Neural crest cell (in vitro differentiated cells): ENCODE measurements around the gene CD9. TPM values are rescaled to one million over a fixed set of nuclear protein-coding genes. Genes with fewer than 3 reads are reported as not detected.

Experiments
- DNase-seq: peaks from one replicate; pipeline ENCODE4 v3.0.0; 2021; ENCODE audit warnings: low read depth, mixed read lengths, low spot score
- H3K27ac Mint-ChIP-seq: one replicate; pipeline ENCODE4 v1.8.0; 2021; ENCODE audit warnings: mild to moderate bottlenecking, mixed read lengths; ENCODE audit not compliant: unreplicated experiment
- H3K27me3 Mint-ChIP-seq: 2 replicates; pipeline ENCODE4 v1.8.0; 2021; ENCODE audit warnings: low read depth, mild to moderate bottlenecking, mixed read lengths
- H3K36me3 Mint-ChIP-seq: 2 replicates; pipeline ENCODE4 v1.8.0; 2021; ENCODE audit warnings: low read depth, mild to moderate bottlenecking, mixed read lengths
- H3K4me1 Mint-ChIP-seq: 2 replicates; pipeline ENCODE4 v1.8.0; 2021; ENCODE audit warnings: mixed read lengths
- H3K4me3 Mint-ChIP-seq: one replicate; pipeline ENCODE4 v1.8.0; 2021; ENCODE audit warnings: mild to moderate bottlenecking, mixed read lengths
- H3K9me3 Mint-ChIP-seq: 2 replicates; pipeline ENCODE4 v1.8.0; 2021; ENCODE audit warnings: mixed read lengths
- CTCF ChIP-seq: fragments of 200-600 bp; sonication (generic); conservative IDR thresholded peaks from 2 replicates; pipeline ENCODE4 v1.5.0; 2021; ENCODE audit warnings: antibody characterized with exemption, mild to moderate bottlenecking
- total RNA-seq: library from RNA; stranded (reverse); gene quantifications from 2 replicates; pipeline ENCODE4 v1.2.1, GENCODE V29; 2021

CD9 gene
- total RNA-seq, 1 donor from 2014 or later, result 2.1 TPM

GRCh38 chr12:6192604-6193380 lies 7.4 kb upstream of the CD9 start:
- no peak for TF ChIP-seq CTCF
- peaks cover 5% of the 10 kb centered on the region for H3K4me1 Mint-ChIP-seq
- no peak overlapping the region for H3K4me3 Mint-ChIP-seq
- no peaks in the 10 kb centered on the region for H3K36me3 Mint-ChIP-seq
- peaks cover 25% of the 10 kb centered on the region for H3K27me3 Mint-ChIP-seq
- no peaks in the 10 kb centered on the region for H3K9me3 Mint-ChIP-seq
- no peak for DNase-seq
- no peak overlapping the region for H3K27ac Mint-ChIP-seq

GRCh38 chr12:6193853-6194815 lies 6.1 kb upstream of the CD9 start:
- Mint-ChIP-seq H3K36me3 (no peaks in the 10 kb centered on the region), H3K27ac (no peak overlapping the region), H3K4me1 (peaks cover 13% of the 10 kb centered on the region), H3K27me3 (peaks cover 38% of the 10 kb centered on the region), H3K9me3 (no peaks in the 10 kb centered on the region), H3K4me3 (no peak overlapping the region)
- TF ChIP-seq CTCF, result no peak
- DNase-seq, result no peak

- Mint-ChIP-seq H3K27me3 (peaks cover 53% of the 10 kb centered on the region), H3K36me3 (no peaks in the 10 kb centered on the region), H3K4me3 (no peak overlapping the region), H3K9me3 (no peaks in the 10 kb centered on the region), H3K27ac (no peak overlapping the region), H3K4me1 (peaks cover 20% of the 10 kb centered on the region)
- TF ChIP-seq CTCF, result peak; percentile 100
- peak; percentile 93 for DNase-seq
Measured at GRCh38 chr12:6195665-6196535, 4.3 kb upstream of the CD9 start.

GRCh38 chr12:6198051-6198450 lies 2.1 kb upstream of the CD9 start:
- peak overlapping the region; percentile 13 for H3K4me3 Mint-ChIP-seq

More at GRCh38 chr12:6198051-6198450, 2.1 kb upstream of the CD9 start:
- Mint-ChIP-seq H3K4me1 (peaks cover 25% of the 10 kb centered on the region), H3K27ac (no peak overlapping the region), H3K36me3 (no peaks in the 10 kb centered on the region), H3K27me3 (peaks cover 68% of the 10 kb centered on the region), H3K9me3 (no peaks in the 10 kb centered on the region)
- no peak for TF ChIP-seq CTCF
- DNase-seq, result no peak
